HG03342 (cell line): ENCODE data around the gene CNTLN.
"Not testable (repeated sequence)": the region's sequence is repeated elsewhere in the genome, so short reads cannot be mapped to it uniquely, and the experiment has no call there.

Experiments used
- ATAC-seq: cut with Tn5 transposase; IDR thresholded peaks from one replicate; pipeline ENCODE4 v1.9.1; 2021; ENCODE audit warnings: mild to moderate bottlenecking, moderate library complexity; ENCODE audit not compliant: unreplicated experiment

Gene CNTLN

GRCh38 chr9:17397166-17397728 is 262.4 kb downstream of the CNTLN start:
- ATAC-seq, result not testable (repeated sequence)

GRCh38 chr9:17398350-17398749 is 263.5 kb downstream of the CNTLN start:
- no peak for ATAC-seq

- ATAC-seq, result no peak
Observed at GRCh38 chr9:17401858-17402257, 267.0 kb downstream of the CNTLN start.

- ATAC-seq, result no peak
Observed at GRCh38 chr9:17402309-17402708, 267.5 kb downstream of the CNTLN start.

- no peak for ATAC-seq
Observed at GRCh38 chr9:17403539-17403938, 268.7 kb downstream of the CNTLN start.

- no peak for ATAC-seq
Observed at GRCh38 chr9:17414986-17415385, 280.1 kb downstream of the CNTLN start.

- ATAC-seq, result no peak
Observed at GRCh38 chr9:17422994-17423680, 288.3 kb downstream of the CNTLN start.

GRCh38 chr9:17423681-17424011 is 288.8 kb downstream of the CNTLN start:
- no peak for ATAC-seq

- ATAC-seq, result no peak
Observed at GRCh38 chr9:17425384-17425783, 290.5 kb downstream of the CNTLN start.

- ATAC-seq, result no peak
Observed at GRCh38 chr9:17433526-17433925, 298.7 kb downstream of the CNTLN start.

- no peak for ATAC-seq
Observed at GRCh38 chr9:17436854-17437253, 302.0 kb downstream of the CNTLN start.

- no peak for ATAC-seq
Observed at GRCh38 chr9:17437813-17438212, 303.0 kb downstream of the CNTLN start.

- not testable (repeated sequence) for ATAC-seq
Observed at GRCh38 chr9:17445126-17445525, 310.3 kb downstream of the CNTLN start.

GRCh38 chr9:17453751-17454150 is 318.9 kb downstream of the CNTLN start:
- ATAC-seq, result no peak

- ATAC-seq, result no peak
Observed at GRCh38 chr9:17462869-17463464, 328.1 kb downstream of the CNTLN start.

GRCh38 chr9:17470036-17470813 is 335.4 kb downstream of the CNTLN start:
- ATAC-seq, result no peak

- no peak for ATAC-seq
Observed at GRCh38 chr9:17472126-17472525, 337.3 kb downstream of the CNTLN start.

- ATAC-seq, result no peak
Observed at GRCh38 chr9:17476401-17476800, 341.6 kb downstream of the CNTLN start.

- ATAC-seq, result no peak
Observed at GRCh38 chr9:17477816-17478215, 343.0 kb downstream of the CNTLN start.

- ATAC-seq, result no peak
Observed at GRCh38 chr9:17480966-17481365, 346.1 kb downstream of the CNTLN start.

GRCh38 chr9:17481565-17481964 is 346.7 kb downstream of the CNTLN start:
- ATAC-seq, result no peak

GRCh38 chr9:17484906-17485305 is 350.1 kb downstream of the CNTLN start:
- ATAC-seq, result no peak
